Endometrial microvascular endothelial cells (primary cell): ENCODE data around the gene TTBK1. TPM values are rescaled to one million over a fixed set of nuclear protein-coding genes. Genes with fewer than 3 reads are reported as not detected.

Experiments
- in situ Hi-C: cut with HindIII; loops from 2 replicates; pipeline ENCODE4 v1.10.0; 2017; ENCODE audit warnings: low sequenced_read_pairs, low pct_unique_long_range_greater_than_20kb; ENCODE audit errors: inconsistent ontology term
- total RNA-seq: library from RNA; depleted of rRNA; stranded (reverse); fragments of >200 nt; gene quantifications from one replicate; pipeline ENCODE4 v1.2.3, GENCODE V29; 2015; ENCODE audit errors: inconsistent ontology term

The TTBK1 gene
- not detected for total RNA-seq

DNA sequence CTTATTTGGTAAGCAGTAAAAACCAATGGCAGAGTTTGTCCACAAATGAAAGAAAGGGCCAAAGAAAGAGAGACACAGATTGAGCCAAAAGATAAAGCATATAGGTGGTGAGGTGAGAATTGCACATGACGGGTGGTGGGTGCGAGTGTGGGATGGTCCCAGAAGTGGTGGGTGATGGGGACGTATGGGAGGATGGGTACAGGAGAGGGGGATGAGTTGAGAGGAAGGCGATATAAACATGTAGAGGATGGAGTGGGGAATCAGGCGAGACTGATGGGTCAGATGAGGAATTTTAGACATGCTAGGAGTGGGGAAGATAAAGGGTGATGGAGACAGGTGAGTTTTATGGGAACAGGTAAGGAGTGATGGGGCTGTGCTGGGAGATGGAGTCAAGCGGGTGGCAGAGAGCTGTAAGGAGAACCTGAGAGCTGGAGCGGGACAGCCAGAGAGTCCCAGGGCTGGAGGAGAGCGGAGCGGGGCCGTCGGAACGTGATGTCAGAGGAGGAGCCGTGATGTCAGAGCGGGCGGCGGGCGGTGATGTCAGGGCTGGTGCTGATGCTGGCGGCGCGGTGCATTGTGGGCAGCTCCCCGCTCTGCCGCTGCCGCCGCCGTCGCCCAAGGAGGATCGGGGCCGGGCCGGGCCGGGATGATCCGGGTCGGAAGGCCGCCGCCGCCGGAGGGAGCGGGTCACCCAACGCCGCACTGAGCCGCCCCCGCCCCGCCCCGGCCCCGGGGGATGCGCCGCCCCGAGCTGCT, at the start of gene TTBK1:
TTBK1 (plus strand) TSS at position 574 of the 756 bp plus-strand sequence. CDS start 3,180 bp downstream, outside the sequence.
- in situ Hi-C loops, result no loop called here

DNA sequence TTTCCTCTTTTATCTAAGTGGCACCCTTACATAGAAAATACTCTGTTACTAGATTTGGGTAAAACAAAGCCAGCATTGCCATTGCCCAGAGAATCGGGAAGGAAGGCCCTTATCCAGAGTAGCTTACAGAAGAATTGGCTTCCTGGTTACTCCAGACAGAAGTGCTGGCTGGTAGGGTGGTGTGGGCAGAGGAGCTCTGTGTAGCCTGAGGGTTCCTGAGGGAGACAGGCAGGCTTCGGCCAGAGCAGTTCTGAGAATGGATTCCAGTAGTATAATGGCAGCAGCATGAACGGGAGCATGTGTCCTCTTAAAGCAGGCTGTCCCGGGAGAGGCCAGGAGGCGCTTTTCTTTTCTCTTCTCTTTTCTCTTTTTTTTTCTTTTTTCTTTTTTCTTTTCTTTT, 49.4 kb upstream of the TTBK1 start:
- in situ Hi-C loops, result no loop called here

DNA sequence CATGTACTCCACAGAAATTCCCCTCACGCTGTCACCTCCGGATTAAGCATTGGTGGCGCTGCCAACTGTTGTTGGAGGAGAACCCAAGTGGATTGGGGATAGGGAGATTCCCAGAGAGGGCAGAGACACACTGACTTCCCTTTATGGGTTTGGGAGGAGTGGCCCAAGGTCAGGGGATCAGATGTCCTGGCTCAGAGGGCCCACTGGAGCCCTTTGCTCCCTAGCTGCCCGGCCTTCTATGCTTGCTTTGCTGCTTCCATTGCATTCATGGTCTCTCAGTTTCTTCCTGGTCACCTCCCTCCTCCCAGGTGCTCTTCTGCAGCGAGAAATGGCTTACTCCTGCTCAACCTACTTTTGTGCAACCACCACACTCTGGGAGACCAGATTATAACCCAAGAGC, 46.9 kb upstream of the TTBK1 start:
- in situ Hi-C loops, result no loop called here

DNA sequence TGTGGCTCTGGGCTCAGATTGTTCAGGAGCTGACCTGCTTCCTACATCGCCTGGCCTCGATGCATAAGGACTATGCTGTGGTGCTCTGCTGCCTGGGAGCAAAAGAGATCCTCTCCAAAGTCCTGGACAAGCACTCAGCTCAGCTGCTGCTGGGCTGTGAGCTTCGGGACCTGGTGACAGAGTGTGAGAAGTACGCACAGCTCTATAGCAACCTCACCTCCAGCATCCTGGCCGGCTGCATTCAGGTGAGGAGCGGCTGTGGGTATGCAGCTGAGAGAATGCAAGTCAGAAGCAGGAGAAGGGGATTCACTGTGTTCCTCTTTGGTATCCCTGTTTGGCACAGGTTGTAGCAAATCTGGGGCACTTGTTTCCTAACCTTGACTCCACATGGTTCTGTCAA, 43.4 kb upstream of the TTBK1 start:
- in situ Hi-C loops, result no loop called here

DNA sequence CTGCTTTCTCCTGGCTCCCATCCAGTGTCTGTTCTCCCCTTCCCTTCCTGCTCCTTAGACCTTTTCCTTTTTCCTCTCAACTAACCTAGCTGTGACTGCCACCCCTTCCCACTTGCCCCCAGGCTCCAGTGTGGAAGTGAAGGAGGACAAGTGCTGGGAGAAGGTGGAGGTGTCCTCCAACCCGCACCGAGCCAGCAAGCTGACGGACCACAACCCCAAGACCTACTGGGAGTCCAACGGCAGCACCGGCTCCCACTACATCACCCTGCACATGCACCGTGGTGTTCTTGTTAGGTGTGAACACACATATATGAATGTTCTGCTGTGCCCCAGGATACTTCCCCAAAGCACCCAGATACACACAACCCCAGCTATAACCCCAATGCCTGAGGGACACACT, 42.7 kb upstream of the TTBK1 start:
- in situ Hi-C loops, result no loop called here

DNA sequence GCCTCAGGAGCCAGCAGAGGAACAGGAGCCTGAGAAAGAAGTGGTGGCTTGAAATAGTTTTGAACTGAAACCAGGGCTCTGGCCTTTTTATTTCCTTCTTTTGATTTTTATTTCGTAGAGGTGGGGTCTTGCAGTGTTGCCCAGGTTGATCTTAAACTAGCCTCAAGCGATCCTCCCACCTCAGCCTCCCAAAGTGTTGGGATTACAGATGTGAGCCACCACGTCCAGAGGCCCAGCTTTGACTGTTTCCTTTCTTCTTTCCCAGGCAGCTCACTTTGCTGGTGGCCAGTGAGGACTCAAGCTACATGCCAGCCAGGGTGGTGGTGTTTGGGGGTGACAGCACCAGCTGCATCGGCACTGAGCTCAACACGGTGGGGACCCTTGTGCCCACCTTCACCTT, 40.8 kb upstream of the TTBK1 start:
- in situ Hi-C loops, result no loop called here

DNA sequence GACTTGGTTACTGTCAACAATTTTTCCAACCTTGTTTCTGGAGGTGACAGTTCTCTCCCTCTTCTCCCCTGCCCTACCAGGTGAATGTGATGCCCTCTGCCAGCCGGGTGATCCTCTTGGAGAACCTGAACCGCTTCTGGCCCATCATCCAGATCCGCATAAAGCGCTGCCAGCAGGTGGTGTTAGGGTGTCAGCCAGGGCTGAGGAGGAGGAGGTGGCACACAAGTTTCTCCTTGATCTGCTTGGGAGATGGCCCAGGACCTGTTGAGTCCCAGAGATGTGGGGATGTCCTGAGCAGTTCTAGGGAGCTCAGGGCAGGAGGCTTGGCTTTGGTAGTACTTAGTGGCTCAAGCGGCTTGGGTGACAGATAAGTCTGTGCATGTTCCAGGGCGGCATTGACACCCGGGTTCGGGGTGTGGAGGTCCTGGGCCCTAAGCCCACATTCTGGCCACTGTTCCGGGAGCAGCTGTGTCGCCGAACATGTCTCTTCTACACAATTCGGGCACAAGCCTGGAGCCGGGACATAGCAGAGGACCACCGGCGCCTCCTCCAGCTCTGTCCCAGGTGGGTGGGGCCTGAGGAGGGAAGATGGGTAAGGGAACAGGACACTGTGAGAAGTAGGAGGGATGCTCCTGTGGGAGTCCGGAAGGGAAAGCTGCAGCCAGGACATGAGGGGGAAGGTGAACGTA, 40.1 kb upstream of the TTBK1 start:
- in situ Hi-C loops, result no loop called here

DNA sequence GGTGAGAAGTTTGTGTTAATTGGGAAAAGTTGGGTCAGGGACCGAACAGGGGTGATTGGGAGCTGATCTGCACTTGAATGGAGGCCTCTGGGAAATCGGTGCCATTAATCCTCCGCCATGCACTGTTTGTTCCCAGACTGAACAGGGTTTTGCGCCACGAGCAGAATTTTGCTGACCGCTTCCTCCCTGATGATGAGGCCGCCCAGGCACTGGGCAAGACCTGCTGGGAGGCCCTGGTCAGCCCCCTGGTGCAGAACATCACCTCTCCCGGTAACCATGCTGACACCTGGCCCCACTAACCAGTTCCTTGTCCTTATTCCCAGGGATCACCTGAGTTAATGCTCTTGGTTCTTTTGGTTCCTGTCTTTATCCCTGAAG, 39.6 kb upstream of the TTBK1 start:
- in situ Hi-C loops, result no loop called here

DNA sequence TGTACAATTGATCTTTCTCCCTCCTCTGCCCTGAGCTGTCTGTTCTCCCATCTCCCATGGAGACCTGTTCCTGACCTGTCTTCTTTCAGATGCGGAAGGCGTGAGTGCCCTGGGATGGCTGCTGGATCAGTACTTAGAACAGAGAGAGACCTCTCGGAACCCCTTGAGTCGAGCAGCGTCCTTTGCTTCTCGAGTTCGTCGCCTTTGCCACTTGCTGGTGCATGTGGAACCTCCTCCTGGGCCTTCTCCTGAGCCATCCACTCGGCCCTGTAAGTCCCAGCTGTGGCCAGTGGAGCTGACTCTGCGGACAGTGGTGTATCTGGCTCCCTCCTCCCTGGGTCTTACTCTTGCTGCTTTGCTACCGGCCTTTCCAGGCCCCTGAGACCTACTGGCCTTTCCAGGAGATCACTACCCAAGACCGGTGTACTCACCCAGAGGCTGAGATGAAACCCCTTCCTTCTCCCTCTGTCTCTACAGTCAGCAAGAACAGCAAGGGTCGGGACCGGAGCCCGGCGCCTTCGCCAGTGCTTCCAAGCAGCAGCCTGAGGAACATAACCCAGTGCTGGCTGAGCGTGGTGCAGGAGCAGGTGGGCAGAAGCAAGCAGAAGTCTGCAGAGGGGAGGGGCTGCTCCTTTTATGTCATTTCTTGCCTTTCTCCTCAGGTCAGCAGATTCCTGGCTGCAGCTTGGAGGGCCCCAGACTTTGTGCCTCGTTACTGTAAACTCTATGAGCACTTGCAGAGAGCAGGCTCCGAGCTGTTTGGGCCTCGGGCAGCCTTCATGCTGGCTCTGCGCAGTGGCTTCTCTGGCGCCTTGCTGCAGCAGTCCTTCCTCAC, 38.8 kb upstream of the TTBK1 start:
- in situ Hi-C loops, result no loop called here

DNA sequence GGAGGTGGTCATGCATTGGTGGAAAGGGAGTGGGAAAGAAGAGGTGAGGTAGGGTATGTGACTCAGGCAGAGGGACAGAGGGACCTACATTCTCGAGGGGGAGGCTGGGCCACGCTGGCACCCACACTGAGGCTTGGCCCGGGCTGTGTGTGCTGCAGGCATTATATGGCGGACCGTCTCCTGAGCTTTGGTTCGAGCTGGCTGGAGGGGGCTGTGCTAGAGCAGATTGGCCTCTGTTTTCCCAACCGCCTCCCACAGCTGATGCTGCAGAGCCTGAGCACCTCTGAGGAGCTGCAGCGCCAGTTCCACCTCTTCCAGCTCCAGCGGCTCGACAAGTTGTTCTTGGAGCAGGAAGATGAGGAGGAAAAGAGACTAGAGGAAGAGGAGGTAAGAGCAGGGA, 37.4 kb upstream of the TTBK1 start:
- in situ Hi-C loops, result no loop called here

DNA sequence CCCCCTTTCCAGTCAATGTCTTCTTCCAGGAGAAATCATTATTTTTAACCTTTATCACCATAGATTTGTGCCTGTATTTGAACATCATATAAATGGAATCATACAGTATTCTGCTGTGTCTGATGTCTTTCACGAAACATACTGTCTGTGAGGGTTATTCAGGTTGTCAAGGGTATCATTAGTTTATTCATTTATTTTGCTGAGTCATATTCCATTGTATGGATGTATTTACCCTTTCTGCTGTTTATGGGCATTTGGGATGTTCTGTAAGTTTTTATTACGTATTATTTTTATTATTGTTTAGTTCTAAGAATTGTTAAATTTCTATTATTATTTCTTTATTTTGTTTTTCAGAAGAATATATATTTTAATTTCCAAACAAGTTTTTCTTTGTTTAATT, 36.0 kb upstream of the TTBK1 start:
- in situ Hi-C loops, result no loop called here

DNA sequence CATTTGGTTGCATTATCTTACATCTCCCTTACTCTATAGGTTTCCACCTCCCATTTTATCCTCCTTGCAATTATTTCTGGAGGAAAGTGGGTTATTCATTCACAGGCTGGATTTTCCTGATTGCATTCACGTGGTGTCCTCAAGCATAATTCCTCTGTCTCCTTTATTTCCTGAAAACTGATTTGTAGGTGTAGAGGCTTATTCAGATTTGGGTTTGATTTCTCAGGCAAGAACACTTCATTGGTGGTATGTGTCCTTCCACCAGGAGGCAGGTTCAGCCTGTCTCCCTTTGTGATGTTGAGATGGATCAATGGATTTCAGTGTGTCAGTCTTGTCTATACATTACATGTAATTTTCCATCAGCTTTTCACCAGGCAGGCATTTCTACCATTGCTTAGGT, 31.3 kb upstream of the TTBK1 start:
- in situ Hi-C loops, result no loop called here

DNA sequence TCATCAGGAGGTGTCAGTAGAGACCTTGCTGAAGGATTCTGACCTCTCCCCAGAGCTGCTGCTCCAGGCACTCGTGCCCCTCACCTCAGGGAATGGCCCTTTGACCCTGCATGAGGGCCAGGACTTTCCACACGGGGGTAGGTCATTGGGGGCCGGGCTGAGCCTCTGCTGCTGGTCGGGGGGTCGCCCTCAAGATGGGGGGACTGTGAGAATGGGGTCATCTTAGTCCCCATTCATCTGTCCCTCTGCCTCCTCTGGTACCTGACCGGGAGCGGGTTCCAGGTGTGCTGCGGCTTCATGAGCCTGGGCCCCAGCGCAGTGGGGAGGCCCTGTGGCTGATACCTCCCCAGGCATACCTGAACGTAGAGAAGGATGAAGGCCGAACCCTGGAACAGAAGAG, 29.9 kb upstream of the TTBK1 start:
- in situ Hi-C loops, result no loop called here

DNA sequence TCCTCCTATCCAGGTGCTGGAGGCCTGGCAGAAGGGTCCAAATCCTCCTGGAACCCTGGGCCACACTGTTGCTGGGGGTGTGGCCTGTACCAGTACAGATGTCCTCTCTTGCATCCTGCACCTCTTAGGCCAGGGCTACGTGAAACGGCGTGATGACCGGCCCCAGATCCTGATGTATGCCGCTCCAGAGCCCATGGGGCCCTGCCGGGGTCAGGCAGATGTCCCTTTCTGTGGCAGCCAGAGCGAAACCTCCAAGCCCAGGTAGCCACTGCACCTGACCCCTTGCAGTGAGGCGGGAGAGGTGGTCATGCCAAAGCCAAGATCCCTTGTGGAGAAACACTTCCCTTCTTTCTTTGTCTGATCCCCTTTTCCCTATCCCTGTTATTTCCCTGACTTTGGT, 28.2 kb upstream of the TTBK1 start:
- in situ Hi-C loops, result no loop called here

DNA sequence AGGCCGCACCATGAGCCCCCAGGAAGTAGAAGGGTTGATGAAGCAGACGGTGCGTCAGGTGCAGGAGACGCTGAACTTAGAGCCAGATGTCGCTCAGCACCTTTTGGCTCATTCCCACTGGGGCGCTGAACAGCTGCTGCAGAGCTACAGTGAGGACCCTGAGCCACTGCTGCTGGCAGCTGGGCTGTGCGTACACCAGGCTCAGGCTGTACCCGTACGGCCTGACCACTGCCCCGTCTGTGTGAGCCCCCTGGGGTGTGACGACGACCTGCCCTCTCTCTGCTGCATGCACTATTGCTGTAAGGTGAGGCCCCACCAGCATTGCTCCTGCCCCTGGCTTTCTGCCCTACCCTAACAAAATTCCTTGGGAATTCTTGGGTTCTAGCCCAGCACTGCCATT, 27.1 kb upstream of the TTBK1 start:
- in situ Hi-C loops, result no loop called here

DNA sequence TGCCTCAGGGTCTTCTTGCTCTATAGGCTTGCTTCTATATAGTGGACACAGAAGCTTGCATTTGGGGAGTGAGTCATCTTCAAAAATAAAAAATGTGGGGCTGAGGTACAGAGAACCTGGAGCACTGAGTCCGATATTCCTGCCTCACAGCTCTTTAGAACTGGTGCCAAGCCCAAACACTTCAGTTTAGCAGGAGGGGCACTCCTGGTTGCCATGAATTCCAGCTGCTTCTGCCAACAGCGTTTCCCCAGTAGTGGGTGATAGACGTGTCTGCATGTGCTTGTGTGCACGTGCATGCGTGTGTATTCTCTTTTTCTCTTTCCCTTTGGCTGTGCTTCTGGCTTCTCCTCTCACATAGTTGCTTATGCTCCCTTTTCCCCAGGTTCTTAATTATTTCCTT, 25.9 kb upstream of the TTBK1 start:
- in situ Hi-C loops, result no loop called here

DNA sequence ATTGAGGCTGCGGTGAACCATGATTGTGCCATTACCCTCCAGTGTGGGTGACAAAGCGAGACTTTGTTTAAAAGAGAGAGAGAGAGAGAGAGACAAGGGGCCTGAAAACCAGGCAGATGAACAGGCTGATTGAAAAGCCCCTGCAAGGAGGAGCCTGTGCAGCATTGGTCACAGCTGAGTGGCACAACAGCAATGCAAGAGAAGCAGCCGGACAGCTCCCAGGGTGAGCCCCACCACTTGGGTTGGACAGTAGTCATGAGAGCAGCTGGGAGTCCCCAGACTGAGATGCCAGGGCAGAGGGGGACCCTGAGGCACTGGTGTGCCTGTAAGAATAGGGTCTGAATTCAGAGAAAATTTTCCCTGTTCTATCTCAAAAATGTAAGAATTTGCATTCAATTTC, 24.2 kb upstream of the TTBK1 start:
- in situ Hi-C loops, result no loop called here

DNA sequence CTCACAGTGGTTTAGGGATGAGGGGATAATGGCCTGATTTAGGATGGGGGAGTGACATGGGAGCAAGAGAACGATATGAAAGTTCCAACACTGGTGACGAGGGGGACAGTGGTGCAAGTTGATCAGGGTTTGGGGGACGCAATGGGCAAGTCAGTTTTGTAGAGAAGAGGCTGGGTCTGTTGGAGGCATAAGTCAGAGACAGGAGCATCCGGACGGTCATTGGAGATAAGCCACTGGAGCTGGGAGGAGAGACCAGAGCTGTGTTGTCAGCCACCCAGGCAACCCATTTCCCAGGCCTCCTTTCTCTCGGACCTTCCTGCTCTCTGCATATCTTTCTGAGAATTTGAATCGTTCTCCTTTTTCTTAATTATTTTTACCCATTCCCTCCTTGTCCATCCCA, 23.5 kb upstream of the TTBK1 start:
- in situ Hi-C loops, result no loop called here

DNA sequence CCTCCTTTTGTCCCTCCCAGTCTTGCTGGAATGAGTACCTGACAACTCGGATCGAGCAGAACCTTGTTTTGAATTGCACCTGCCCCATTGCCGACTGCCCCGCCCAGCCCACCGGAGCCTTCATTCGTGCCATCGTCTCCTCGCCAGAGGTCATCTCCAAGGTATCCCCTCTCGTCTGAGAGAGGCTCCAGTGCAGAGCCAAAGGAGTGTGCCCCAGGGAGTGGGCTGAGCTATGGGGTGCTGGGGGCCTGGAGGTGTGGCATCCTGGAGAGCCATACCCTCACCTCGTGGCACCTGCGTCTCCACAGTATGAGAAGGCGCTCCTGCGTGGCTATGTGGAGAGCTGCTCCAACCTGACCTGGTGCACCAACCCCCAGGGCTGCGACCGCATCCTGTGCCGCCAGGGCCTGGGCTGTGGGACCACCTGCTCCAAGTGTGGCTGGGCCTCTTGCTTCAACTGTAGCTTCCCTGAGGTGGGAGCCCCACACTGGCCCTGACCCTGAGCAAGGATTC, 22.8 kb upstream of the TTBK1 start:
- in situ Hi-C loops, result no loop called here
